Stimulated activated CD8-positive, alpha-beta memory T cell treated with anti-CD3 and anti-CD28 coated beads, Interleukin-12 subunit alpha, Interleukin-12 subunit beta, amount 100 ng/mL, for 24 hours (primary cell): ENCODE measurements around the gene C13orf46.
"Not testable (repeated sequence)": the region's sequence is repeated elsewhere in the genome, so short reads cannot be mapped to it uniquely, and the experiment has no call there.

Source experiments
- DNase-seq: peaks from one replicate; pipeline ENCODE4 v3.0.0-alpha.2; 2020; ENCODE audit errors: extremely low read depth

C13orf46 gene

DNA sequence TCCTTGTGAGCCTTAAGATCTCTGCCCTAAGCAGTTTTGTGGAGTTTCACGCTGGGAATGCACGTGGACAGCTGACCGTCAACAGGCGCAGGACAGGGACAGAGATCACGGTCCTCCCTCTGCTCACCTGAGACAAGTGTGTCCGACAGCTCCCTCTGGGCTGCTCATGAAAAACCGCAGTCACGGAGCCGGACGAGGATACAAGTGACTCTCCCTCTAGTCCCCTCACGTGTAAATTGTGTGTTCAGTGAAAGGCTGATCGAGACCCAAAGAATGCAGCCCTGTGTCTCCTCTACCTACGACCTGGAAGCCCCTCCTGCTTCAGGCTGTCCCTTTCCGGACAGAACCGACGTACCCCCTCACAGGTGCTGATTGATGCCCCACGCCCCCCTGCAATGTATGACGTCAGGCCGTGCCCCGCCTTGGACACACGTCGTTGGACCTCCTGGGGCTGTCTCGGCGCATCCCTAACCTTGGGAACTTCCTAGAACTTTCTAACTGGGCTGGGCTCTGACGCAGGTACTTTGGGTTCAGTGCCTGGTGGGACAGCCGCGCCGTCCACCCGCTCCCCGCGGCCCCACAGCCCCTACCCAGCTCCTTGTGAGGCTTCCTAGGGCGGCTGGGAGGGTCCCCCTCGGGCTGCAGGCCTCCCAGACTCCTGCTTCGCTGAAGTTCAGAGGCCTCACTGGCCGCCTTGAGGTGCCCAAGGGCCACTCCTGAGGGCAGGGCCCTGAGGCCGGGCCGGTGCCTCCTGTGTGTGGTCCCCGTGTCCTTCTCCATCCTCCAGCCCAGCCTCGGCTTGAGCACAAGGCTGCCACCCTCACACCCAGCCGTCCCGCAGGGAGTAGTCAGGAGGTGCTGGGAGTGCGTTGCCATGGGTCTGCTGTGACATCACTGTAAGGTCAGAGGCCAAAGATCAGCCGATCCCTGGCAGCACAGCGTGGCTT, at the start of gene C13orf46:
TSS of gene C13orf46 (minus strand) at position 859 of the 947 bp plus-strand sequence. CDS start at position 780, 79 bp downstream.
- DNase-seq, result no peak

GRCh38 chr13:114022876-114023275, 49.0 kb upstream of the C13orf46 start:
- DNase-seq, result no peak

- DNase-seq, result no peak
These were observed 48.4 kb upstream of the C13orf46 start for GRCh38 chr13:114022309-114022669.

GRCh38 chr13:114021464-114022308, 47.8 kb upstream of the C13orf46 start:
- DNase-seq, result no peak

GRCh38 chr13:114020750-114021463, 47.0 kb upstream of the C13orf46 start:
- no peak for DNase-seq

- DNase-seq, result not testable (repeated sequence)
These were observed 46.3 kb upstream of the C13orf46 start for GRCh38 chr13:114020134-114020533.

DNA sequence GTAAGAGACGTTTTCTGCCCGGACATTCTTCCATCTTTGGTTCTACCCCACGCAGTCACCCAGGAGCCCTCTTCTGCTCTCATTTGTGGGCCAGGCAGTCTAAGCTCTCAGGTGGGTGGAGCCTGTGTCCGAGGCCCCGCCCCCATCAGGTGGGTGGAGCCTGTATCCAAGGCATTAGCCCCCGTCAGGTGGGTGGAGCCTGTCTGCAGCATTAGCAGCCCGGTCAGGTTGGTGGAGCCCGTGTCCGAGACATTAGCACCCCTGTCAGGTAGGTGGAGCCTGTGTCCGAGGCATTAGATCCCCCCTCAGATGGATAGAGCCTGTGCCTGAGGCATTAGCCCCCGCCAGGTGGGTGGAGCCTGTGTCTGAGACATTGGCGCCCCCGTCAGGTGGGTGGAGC, 45.5 kb upstream of the C13orf46 start:
- no peak for DNase-seq

- DNase-seq, result no peak
These were observed 44.7 kb upstream of the C13orf46 start for GRCh38 chr13:114018461-114019055.

DNA sequence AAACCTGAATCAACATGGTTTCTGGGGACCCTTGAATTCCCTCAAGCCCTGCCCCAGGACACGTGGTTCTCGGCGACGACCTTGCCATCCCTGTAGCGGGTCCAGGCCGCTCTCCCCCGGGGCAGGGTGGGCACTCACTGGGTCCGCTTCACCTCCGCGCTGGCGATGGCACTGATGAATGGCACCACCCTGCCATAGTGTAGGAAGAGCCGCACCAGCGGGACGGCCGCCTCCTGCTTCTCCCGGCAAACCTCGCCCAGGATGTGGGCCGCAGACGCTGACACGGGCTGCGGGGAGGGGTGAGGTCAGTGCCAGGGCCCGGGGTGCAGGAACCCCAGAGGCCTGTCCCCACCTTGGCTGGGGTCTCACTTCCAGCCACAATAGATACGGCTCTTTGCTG, 44.1 kb upstream of the C13orf46 start:
- DNase-seq, result no peak

- no peak for DNase-seq
These were observed 43.3 kb upstream of the C13orf46 start for GRCh38 chr13:114017028-114017630.

- no peak for DNase-seq
These were observed 42.6 kb upstream of the C13orf46 start for GRCh38 chr13:114016321-114017027.

DNA sequence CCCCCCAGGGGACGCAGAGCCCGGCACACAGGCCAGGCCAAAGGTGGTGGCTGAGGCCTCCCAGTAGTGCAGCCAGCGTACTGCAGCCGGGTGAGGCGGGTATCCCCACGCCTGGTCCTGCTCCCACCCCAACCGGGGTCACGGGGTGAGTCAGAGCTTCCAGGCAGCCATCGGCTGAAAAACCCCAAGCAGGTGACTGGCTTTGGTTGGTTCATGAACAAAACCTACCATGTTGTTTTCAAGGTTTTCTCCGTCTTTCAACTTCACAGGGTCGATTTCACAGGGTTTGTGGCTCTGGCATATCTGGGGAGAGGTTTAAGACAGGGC, 42.1 kb upstream of the C13orf46 start:
- DNase-seq, result no peak

DNA sequence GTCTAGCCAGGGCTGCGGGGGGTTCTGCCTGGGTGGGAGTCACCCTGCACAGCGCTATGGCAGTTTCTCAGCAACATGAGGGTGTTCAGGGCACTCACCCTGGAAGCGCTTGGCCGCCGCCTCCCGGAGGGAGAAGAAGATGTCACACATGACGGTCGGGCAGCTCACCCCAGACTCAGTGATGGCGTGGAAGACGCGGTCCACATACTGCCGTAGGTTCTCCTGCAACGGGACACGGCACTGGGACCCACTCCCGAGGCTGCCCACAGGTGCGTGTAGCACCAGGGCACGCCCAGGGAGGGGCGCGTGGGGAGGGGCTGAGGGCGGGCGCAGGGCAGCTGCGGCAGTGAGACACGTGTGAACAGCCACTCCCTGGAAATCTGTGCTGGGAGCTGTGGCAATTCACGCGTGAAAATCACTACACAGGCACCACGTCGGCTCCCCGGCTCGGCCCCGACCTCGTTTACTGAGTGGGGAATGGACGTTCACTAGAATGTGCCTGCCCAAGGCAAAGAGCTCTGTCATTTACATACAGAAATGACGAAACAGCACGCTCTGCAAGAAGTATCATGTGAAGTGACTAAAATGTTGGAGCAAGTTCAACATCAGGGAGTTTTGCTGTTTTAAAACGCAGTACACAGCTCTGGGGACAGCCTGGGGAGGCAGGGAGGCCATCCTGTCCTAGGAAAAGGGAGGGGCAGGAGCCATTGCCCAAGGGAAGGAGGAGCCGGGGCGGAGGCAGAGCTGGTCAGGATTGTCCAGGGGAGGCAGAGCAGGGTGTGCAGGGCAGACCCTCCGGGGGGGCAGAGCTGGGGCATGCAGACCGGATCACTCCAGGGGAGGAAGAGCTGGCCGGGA, 41.5 kb upstream of the C13orf46 start:
- DNase-seq, result no peak

DNA sequence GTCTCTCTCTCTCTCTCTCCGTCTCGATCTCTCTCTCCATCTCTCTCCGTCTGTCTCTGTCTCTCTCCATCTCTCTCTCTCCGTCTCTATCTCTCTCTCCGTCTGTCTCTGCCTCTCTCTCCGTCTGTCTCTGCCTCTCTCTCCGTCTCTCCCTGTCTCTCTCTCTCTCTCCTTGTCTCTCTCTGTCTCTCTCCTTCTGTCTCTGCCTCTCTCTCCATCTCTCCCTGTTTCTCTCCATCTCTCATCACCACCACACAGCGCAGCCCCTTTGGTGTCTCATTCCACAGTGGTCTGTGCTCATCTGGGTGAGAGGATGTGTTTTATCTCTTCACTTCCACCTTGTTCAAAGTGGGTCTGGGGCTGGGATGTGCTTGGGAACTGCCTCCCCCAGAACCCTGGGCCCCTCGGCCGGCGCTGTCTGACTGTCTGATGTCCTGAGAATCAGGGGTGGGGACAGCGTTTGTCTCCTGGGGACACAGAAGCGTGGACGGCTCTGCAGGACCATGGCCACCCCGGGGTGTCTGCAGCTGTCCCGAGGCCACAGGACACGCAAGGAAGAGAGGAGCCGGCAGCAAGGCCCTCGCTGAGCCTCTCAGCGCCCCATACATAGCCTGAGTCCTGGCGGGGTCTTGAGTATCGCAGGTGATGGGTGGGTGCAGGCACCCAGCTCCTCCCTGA, 40.2 kb upstream of the C13orf46 start:
- no peak for DNase-seq

GRCh38 chr13:114013336-114013735, 39.5 kb upstream of the C13orf46 start:
- DNase-seq, result no peak

GRCh38 chr13:114012921-114013320, 39.0 kb upstream of the C13orf46 start:
- no peak for DNase-seq

DNA sequence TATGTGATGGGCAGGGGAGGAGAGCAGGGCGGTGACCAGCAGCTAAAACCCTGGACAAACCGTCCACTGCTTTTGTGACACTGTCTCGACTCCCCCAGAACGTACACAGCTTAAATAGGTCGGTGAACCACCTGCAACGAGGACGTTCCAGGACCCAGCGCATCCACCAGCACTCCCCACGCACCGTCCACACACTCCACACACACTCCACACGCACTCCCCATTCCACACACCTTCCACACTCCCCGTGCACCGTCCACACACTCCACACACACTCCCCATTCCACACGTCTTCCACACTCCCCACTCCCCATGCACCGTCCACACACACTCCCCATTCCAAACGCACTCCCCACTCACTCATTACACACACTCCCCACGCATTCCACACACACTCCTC, 38.3 kb upstream of the C13orf46 start:
- DNase-seq, result no peak

DNA sequence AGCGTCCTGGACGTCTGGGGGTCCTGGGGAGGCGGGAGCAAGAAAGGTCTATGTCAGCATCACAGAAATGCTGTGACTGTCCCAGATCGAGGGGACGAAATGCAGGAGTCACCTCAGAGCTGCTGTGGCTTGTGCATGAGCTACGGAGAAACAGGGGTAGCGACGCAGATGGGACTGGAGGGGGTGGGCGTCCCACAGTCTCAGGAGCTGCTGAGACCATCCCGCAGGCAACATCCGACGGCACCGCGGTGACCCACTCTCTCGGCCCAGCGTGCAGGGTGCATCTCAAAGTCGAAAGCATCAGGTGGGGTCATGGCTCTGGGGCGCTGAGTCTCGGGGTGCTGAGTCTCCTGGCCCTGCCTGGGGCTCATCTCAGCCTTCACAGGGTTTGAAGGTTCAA, 37.4 kb upstream of the C13orf46 start:
- no peak for DNase-seq

DNA sequence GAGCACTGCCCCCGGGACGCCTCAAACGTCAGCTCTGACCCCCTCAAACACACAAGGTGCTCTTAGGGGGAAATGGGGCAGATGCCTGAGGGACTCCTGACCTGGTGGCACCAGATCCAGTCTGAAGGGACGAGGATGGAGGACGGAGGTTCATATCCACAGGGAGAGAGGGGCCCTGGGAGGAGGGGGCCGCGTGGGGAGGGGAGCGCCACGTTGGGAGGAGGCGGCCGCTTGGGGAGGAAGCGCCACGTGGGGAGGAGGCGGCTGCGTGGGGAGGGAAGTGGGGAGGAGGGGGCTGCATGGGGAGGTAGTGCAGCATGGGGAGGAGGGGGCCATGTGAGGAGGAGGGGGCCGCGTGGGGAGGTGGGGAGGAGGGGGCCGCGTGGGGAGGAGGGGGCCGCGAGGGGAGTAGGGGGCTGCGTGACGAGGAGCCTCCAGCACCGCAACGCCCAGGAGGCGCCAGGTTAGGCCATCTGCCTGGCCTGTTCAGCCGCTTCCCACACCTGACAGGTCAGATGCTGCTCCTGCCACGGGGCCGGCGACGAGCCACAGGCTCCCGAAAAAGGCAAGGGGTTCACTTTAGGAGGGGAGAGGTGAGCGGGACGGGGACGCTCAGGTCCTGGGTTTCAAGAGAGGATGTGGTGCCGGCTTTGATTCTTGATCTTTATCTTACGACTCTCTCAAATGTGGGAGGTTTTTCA, 36.7 kb upstream of the C13orf46 start:
- DNase-seq, result no peak
